ENCODE results near the gene SMIM32. TPM values are rescaled to one million over a fixed set of nuclear protein-coding genes. Genes with fewer than 3 reads are reported as not detected.

SMIM32 gene
- total RNA-seq, 1 donor from 2014 or later = not detected

DNA sequence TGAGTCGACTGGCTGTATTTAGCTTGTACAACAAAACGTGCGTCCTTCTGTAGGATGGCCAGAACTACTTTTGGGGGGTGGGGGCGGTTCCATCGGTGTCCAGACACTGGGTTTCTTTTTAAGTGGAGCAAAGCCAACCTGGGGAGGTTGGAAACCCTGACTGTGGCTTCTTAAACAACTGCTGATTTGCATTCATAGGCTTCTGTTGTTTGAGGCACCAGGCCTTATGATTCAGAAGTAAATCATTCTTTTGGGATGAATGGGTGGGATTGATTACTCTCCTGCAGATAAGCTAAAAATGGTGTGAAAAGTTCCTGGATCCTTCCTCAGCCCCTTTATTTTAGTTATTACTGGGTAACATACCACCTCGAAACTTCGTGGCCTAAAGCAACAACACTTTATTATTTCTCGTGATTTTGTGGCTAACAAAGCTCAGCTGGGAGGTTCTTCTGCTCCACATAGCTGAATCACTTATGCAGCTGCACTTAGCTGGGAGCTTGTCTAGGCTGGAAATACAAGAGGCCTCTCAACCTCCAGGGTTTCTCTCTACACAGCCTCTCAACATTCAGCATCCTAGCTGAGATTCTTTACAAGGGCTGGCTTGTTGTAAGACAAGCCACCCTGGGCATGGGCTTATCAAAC, 12.2 kb upstream of the SMIM32 start:
- Mint-ChIP-seq H3K4me3 (ENCODE audit: unreplicated experiment) (no peak overlapping the region), H3K27me3 (ENCODE audit: unreplicated experiment) (peaks cover 9% of the 10 kb centered on the region), H3K9me3 (ENCODE audit: unreplicated experiment) (no peaks in the 10 kb centered on the region), H3K36me3 (ENCODE audit: low read depth, unreplicated experiment) (peaks cover 5% of the 10 kb centered on the region), H3K4me1 (ENCODE audit: unreplicated experiment) (peaks cover 19% of the 10 kb centered on the region), H3K27ac (ENCODE audit: unreplicated experiment) (no peak overlapping the region)
- DNase-seq (ENCODE audit: low spot score) = no peak
- TF ChIP-seq, protein P1, sequence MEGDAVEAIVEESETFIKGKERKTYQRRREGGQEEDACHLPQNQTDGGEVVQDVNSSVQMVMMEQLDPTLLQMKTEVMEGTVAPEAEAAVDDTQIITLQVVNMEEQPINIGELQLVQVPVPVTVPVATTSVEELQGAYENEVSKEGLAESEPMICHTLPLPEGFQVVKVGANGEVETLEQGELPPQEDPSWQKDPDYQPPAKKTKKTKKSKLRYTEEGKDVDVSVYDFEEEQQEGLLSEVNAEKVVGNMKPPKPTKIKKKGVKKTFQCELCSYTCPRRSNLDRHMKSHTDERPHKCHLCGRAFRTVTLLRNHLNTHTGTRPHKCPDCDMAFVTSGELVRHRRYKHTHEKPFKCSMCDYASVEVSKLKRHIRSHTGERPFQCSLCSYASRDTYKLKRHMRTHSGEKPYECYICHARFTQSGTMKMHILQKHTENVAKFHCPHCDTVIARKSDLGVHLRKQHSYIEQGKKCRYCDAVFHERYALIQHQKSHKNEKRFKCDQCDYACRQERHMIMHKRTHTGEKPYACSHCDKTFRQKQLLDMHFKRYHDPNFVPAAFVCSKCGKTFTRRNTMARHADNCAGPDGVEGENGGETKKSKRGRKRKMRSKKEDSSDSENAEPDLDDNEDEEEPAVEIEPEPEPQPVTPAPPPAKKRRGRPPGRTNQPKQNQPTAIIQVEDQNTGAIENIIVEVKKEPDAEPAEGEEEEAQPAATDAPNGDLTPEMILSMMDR (IDR thresholded peaks at IDR 0.05; ENCODE audit: unreplicated experiment) = no peak

GRCh38 chr5:136203303-136203922, 10.5 kb upstream of the SMIM32 start:
- peaks cover 7% of the 10 kb centered on the region for H3K27me3 Mint-ChIP-seq (ENCODE audit: unreplicated experiment)
- H3K4me1 Mint-ChIP-seq (ENCODE audit: unreplicated experiment) = peaks cover 11% of the 10 kb centered on the region
- DNase-seq (ENCODE audit: low spot score) = no peak
- peaks cover 5% of the 10 kb centered on the region for H3K36me3 Mint-ChIP-seq (ENCODE audit: low read depth, unreplicated experiment)
- TF ChIP-seq, protein P1 (IDR thresholded peaks at IDR 0.05; ENCODE audit: unreplicated experiment) = no peak
- no peaks in the 10 kb centered on the region for H3K9me3 Mint-ChIP-seq (ENCODE audit: unreplicated experiment)
- H3K4me3 Mint-ChIP-seq (ENCODE audit: unreplicated experiment) = no peak overlapping the region
- H3K27ac Mint-ChIP-seq (ENCODE audit: unreplicated experiment) = no peak overlapping the region

GRCh38 chr5:136202469-136203205, 9.7 kb upstream of the SMIM32 start:
- peaks cover 11% of the 10 kb centered on the region for H3K4me1 Mint-ChIP-seq (ENCODE audit: unreplicated experiment)
- no peaks in the 10 kb centered on the region for H3K9me3 Mint-ChIP-seq (ENCODE audit: unreplicated experiment)
- H3K27ac Mint-ChIP-seq (ENCODE audit: unreplicated experiment) = peak overlapping the region; percentile 84
- DNase-seq (ENCODE audit: low spot score) = no peak
- peaks cover 10% of the 10 kb centered on the region for H3K27me3 Mint-ChIP-seq (ENCODE audit: unreplicated experiment)
- H3K4me3 Mint-ChIP-seq (ENCODE audit: unreplicated experiment) = peak overlapping the region; percentile 60
- peaks cover 2% of the 10 kb centered on the region for H3K36me3 Mint-ChIP-seq (ENCODE audit: low read depth, unreplicated experiment)
- TF ChIP-seq, protein P1 (IDR thresholded peaks at IDR 0.05; ENCODE audit: unreplicated experiment) = no peak

GRCh38 chr5:136201870-136202269, 8.9 kb upstream of the SMIM32 start:
- Mint-ChIP-seq H3K4me3 (ENCODE audit: unreplicated experiment) (no peak overlapping the region), H3K9me3 (ENCODE audit: unreplicated experiment) (no peaks in the 10 kb centered on the region), H3K27me3 (ENCODE audit: unreplicated experiment) (peaks cover 10% of the 10 kb centered on the region), H3K4me1 (ENCODE audit: unreplicated experiment) (peaks cover 11% of the 10 kb centered on the region), H3K36me3 (ENCODE audit: low read depth, unreplicated experiment) (no peaks in the 10 kb centered on the region), H3K27ac (ENCODE audit: unreplicated experiment) (no peak overlapping the region)
- TF ChIP-seq, protein P1 (IDR thresholded peaks at IDR 0.05; ENCODE audit: unreplicated experiment) = no peak
- DNase-seq (ENCODE audit: low spot score) = no peak

DNA sequence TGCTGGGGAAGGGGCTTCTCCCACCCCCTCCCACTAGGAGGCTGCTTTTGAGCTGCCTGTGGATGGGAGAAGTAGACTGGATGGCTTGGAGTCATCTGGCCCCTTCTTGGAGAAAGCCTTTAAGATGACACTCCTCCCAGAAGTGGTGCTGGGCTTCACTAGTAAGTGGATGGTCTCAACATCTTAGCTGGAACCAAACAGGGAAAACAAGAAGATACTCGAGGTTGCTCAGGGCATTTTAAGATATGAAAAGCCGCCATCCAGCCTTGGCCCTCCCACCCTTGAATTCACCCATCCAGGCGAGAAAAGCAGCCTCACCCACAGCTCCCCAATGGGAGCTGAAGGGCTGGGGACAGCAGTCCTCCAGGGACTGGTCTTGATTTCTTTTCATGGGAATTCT, 7.8 kb upstream of the SMIM32 start:
- TF ChIP-seq, protein P1 (IDR thresholded peaks at IDR 0.05; ENCODE audit: unreplicated experiment) = no peak
- peaks cover 11% of the 10 kb centered on the region for H3K4me1 Mint-ChIP-seq (ENCODE audit: unreplicated experiment)
- DNase-seq (ENCODE audit: low spot score) = no peak
- H3K4me3 Mint-ChIP-seq (ENCODE audit: unreplicated experiment) = no peak overlapping the region
- H3K36me3 Mint-ChIP-seq (ENCODE audit: low read depth, unreplicated experiment) = no peaks in the 10 kb centered on the region
- H3K27me3 Mint-ChIP-seq (ENCODE audit: unreplicated experiment) = peaks cover 10% of the 10 kb centered on the region
- H3K9me3 Mint-ChIP-seq (ENCODE audit: unreplicated experiment) = no peaks in the 10 kb centered on the region
- no peak overlapping the region for H3K27ac Mint-ChIP-seq (ENCODE audit: unreplicated experiment)

Data from endothelial cell (in vitro differentiated cells).